GM10248 (cell line): ENCODE data around the gene SLC6A6.

ENCODE experiments used
- CTCF ChIA-PET: fragments of 300-600 bp; sonication (Branson Sonifier 250); formaldehyde crosslinking; extraction: SDS; loops from one replicate; lab custom pipeline; 2021; ENCODE audit warnings: antibody characterized with exemption; lab: Yijun Ruan, JAX
- POLR2A ChIA-PET: fragments of 350-650 bp; sonication (Branson Sonifier 250); formaldehyde crosslinking; extraction: SDS; loops from one replicate; lab custom pipeline; 2020; ENCODE audit warnings: antibody characterized with exemption; lab: Yijun Ruan, JAX
- DNase-seq: peaks from one replicate; pipeline ENCODE4 v3.0.0; 2012; ENCODE audit errors: extremely low spot score
- CTCF ChIP-seq: IDR thresholded peaks from 2 replicates; pipeline ENCODE4 v1.5.1; 2012; ENCODE audit warnings: mild to moderate bottlenecking, low read depth; ENCODE audit errors: extremely low read depth, missing control alignments, control extremely low read depth

Gene SLC6A6

GRCh38 chr3:14446988-14447570 is 44.7 kb downstream of the SLC6A6 start:
- POLR2A ChIA-PET: no interaction called here
- TF ChIP-seq CTCF: no peak
- CTCF ChIA-PET: interaction anchor here (1.2 to 1.3 kb wide), 2 partner anchors 9 to 11 kb away, joined by 3 to 4 read pairs; no protein-coding TSS in a partner anchor
- no peak for DNase-seq

GRCh38 chr3:14448063-14448462 is 45.7 kb downstream of the SLC6A6 start:
- no peak for TF ChIP-seq CTCF
- ChIA-PET POLR2A (no interaction called here), CTCF (interaction anchor here (0.8 to 1.7 kb wide), 2 partner anchors 9 to 13 kb away, joined by 3 to 7 read pairs; no protein-coding TSS in a partner anchor)
- no peak for DNase-seq

GRCh38 chr3:14448756-14449727 is 46.6 kb downstream of the SLC6A6 start:
- ChIA-PET CTCF (interaction anchor here (0.8 to 1.7 kb wide), 3 partner anchors 10 to 188 kb away, joined by 3 to 7 read pairs (median 3); no protein-coding TSS in a partner anchor), POLR2A (no interaction called here)
- DNase-seq: no peak
- TF ChIP-seq CTCF: no peak

GRCh38 chr3:14450506-14450905 is 48.1 kb downstream of the SLC6A6 start:
- POLR2A ChIA-PET: no interaction called here
- TF ChIP-seq CTCF: no peak
- CTCF ChIA-PET: interaction anchor here (0.9 to 1.3 kb wide), 3 partner anchors 11 to 28 kb away, joined by 3 to 4 read pairs (median 3); no protein-coding TSS in a partner anchor
- DNase-seq: no peak

- no peak for DNase-seq
- no peak for TF ChIP-seq CTCF
- ChIA-PET POLR2A (no interaction called here), CTCF (interaction anchor here (0.9 to 1.8 kb wide), 5 partner anchors 10 to 470 kb away, joined by 3 to 5 read pairs (median 3); no protein-coding TSS in a partner anchor)
These were observed 48.7 kb downstream of the SLC6A6 start for GRCh38 chr3:14450922-14451606.
